GM12801 (cell line): ENCODE measurements around the gene APOL1.

Experiments
- TF ChIP-seq, protein P1 (sequence below): IDR thresholded peaks from one replicate; pipeline ENCODE4 v1.5.1; 2011; ENCODE audit warnings: control low read depth; ENCODE audit not compliant: insufficient read length; ENCODE audit errors: extremely low read depth

APOL1 gene

DNA sequence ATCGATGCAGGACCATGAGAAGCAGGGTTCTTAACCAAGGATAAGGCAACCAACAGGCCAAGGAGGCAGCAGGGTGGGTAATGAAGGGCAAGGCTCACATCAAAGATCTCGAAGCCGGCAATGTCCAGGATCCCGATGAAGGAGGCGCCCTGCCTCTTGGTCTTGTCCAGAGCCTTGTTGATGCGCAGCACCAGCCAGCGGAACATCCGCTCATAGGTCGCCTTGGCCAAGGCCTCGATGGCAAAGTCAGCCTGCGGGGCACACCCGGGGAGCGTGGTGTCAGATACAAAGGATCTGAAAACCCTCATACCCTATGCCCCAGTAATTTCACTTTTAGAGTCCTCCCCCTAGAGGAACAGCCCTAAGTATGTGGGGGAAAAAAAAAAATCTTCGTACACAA is 63.5 kb downstream of the APOL1 start:
- TF ChIP-seq, protein P1, sequence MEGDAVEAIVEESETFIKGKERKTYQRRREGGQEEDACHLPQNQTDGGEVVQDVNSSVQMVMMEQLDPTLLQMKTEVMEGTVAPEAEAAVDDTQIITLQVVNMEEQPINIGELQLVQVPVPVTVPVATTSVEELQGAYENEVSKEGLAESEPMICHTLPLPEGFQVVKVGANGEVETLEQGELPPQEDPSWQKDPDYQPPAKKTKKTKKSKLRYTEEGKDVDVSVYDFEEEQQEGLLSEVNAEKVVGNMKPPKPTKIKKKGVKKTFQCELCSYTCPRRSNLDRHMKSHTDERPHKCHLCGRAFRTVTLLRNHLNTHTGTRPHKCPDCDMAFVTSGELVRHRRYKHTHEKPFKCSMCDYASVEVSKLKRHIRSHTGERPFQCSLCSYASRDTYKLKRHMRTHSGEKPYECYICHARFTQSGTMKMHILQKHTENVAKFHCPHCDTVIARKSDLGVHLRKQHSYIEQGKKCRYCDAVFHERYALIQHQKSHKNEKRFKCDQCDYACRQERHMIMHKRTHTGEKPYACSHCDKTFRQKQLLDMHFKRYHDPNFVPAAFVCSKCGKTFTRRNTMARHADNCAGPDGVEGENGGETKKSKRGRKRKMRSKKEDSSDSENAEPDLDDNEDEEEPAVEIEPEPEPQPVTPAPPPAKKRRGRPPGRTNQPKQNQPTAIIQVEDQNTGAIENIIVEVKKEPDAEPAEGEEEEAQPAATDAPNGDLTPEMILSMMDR, result no peak
